GM21529 (cell line): ENCODE data around the gene ATP6V0A4.
"Not testable (repeated sequence)": the region's sequence is repeated elsewhere in the genome, so short reads cannot be mapped to it uniquely, and the experiment has no call there.

Experiments used
- ATAC-seq: cut with Tn5 transposase; IDR thresholded peaks from one replicate; pipeline ENCODE4 v1.9.1; 2021; ENCODE audit not compliant: unreplicated experiment

Gene ATP6V0A4

DNA sequence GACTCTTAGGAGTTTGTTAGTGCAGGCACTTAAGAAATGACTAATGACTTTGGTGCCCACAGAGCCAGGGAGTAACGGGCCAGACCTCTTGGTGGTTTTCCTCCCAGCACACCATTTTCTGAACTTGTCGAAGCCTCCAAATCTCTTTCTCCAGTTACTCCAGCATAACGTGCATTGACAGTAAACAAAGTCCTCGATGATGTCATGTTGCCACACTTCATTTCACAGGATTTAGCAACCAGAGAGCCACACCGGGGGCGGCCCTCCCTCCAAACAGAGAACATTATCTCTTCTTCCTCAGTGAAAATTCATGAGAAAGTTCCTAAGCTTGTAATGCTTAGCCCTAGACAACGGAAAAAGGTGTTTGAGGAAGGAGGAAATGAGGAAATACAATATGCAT is 92.8 kb downstream of the ATP6V0A4 start:
- ATAC-seq: no peak

DNA sequence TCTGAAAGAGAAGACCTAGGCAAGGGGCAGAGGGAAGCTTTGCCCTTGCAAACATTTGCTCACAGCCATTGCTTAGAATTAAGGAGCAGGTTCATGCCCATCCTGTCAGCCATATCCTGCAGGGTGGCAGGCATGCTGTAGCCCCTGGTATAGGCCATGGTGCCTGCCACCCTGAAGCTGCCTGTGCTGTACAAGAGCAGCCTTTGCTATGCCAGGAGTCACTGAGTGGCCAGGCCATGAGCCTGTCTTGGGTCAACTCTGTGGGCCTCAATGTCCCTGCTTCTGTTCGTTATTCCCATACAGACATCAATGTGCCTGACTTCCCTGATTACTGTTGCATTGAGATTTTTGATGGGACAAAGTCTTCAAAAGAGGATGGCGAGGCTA is 96.5 kb downstream of the ATP6V0A4 start:
- ATAC-seq: no peak

DNA sequence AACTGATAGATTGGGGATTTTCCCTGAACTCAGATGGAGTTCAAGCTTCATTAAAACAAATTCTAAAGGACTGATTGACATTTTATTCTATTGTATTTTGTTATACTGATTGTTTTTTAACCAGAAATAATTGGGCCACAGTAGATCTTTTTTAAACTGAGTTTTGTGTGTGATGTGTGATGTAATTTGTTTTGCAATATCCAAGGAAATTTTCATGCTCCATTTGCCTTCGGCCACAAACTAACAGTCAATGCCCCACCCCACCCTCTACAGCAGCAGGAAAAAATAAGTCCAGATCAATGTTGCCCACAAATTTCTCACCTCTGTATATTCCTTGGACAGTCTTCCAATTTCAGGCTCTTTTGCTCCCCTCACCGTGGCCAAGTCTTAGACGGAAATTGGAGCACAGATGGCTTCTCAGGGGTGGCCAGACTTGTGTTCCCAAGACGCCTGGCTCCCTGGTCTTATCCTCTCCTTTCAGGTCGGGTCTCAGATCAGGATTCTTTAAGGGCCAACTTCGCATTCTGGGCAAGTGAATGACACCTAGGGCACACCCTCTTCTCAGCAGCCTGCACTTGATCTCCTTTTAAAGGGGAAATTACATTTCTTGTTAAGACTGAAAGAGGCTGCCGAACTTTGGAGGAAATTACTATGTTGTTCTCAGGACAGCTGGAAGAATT is 97.0 kb downstream of the ATP6V0A4 start, which contains the start of gene SVOPL:
SVOPL (minus strand) TSS at position 506 of the 680 bp plus-strand sequence. CDS start 22,317 bp downstream, outside the sequence.
- ATAC-seq: no peak

DNA sequence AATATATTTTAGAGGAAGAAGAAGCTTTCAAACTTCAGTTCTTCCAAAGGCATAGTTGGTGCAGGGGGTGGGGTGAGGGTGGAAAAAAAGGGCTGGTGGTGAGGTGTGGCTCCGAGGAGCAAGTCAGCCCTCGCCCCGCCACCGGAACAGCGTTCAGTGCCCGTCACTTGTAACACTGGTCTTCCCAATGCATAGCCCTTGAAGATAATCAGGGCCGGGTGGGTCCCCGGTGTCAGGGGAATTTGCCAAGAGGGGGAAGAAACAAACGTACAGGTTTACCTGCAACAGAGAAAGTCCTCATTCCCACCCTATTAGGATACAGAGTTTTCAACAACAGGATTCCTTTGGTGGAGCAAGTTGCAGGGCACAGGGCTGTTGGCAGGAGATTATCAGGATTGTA is 98.3 kb downstream of the ATP6V0A4 start:
- ATAC-seq: no peak

DNA sequence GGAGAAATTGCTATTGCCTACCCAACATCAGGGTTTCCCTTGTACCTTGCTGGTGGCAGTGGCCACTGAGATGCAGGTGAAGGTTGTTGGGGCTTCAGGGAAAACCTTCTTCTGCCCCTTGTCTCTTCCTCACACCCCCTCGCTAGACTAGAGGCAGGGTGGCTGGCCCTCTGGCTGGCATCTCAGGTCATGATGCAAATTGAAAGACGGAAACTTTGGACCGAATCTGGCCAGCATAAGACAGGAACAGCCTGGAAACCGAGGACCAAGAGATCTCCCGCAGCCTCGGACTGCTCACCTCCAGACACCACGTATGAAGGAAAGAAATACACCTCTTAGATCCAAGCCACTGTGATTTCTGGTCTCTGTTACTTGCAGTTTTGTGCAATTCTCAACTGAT is 99.7 kb downstream of the ATP6V0A4 start:
- ATAC-seq: no peak

DNA sequence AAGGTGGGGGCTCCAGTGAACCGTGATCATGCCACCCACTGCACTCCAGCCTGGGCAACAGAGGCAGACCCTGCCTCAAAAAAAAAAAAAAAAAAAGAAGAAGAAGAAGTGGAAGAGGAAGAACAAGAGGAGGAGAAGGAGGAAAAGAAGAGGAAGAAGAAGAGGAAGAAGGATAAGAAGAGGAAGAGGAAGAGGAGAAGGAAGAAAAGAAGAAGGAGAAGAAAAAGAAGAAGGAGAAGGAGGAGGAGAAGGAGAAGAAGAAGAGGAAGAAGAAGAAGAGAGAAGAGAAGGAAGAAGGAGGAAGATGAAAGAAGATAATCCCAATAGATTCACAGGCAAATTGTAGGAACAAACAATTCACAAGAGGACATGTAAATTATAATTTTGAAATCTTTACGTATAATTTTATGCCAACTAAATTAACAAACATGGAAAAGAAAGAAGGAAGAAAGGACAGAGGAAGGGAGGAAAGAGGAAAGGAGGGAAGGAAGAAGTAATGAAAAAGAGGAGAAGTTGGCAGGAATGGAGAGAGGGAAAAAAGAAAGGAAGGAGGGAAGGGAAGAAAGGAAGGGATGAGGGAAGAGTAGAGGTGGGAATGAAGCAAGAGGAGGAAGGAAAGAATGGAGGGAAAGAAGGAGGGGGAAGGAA is 100.3 kb downstream of the ATP6V0A4 start:
- no peak for ATAC-seq

DNA sequence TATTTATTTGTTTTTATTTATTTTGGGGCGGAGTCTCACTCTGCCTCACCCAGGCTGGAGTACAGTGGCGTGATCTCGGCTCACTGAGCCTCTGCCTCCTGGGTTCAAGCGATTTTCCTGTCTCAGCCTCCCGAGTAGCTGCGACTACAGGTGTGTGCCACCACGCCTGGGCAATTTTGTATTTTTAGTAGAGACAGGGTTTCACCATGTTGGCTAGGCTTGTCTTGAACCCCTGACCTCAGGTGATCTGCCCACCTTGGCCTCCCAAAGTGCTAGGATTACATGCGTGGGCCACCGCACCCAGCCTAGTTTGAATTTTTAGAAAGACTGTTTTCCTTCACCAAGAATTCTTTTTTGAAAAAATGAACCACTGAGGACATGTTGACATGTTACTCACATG is 102.2 kb downstream of the ATP6V0A4 start:
- not testable (repeated sequence) for ATAC-seq

DNA sequence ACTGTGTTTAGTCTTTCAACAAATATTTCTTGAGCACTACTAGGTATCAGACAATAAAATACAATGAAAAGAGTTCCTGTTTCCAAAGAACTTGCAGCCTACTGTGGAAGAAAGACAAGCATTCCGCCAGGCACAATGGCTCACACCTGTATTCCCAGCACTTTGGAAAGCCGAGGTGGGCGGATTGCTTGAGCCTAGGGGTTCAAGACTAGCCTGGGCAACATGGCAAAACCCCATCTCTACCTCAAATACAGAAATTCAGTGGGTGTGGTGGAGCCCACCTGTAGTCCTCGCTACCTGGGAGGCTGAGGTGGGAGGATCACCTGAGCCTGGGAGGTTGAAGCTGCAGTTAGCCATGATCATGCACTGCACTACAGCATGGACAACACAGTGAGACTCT is 102.9 kb downstream of the ATP6V0A4 start:
- no peak for ATAC-seq

DNA sequence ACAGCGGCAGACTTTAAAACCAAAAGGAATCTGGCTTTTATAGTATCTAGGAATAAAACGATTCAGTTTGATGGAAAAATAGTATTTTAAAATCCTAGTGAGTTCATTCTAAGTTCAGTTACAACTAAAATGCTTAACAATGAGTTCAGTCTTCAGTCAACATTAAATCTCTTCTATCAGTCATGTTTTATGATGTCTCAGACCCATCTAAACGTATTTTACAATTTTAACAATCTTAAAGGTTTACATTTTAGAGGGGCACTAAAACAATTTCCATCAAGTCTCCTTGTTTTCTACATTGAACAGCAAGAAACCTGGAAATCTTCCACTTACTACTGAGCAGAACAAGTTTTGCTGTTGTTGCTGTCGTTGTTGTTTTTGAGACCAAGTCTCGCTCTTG is 106.8 kb downstream of the ATP6V0A4 start:
- no peak for ATAC-seq

DNA sequence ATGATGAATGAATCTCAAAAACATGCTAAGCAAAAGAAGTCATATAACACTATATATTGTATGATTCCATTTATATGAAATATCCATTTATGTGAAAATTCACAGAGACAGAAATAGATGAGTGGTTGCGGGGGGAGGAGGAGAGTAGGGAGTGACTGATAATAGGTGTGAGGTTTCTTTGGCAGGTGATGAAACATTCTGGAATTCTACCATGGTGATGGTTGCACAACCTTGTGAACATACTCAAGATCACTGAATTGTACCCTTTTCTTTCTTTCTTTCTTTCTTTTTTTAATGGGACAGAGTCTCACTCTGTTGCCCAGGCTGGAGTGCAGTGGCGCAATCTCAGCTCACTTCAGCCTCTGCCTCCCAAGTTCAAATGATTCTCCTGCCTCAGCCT is 107.5 kb downstream of the ATP6V0A4 start:
- no peak for ATAC-seq

DNA sequence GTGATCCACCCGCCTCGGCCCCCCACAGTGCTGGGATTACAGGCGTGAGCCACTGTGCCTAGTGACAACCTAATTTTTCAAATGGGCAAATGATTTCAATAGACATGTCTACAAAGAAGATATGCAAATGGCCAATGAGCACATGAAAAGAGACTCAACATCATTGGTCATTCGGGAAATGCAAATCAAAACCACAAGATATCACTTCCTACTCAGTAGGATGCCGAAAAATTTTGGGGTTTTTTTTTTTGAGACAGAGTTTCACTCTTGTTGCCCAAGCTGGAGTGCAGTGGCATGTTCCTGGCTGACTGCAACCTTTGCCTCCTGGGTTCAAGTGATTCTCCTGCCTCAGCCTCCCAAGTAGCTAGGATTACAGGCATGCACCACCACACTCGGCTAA is 110.0 kb downstream of the ATP6V0A4 start:
- ATAC-seq: not testable (repeated sequence)

DNA sequence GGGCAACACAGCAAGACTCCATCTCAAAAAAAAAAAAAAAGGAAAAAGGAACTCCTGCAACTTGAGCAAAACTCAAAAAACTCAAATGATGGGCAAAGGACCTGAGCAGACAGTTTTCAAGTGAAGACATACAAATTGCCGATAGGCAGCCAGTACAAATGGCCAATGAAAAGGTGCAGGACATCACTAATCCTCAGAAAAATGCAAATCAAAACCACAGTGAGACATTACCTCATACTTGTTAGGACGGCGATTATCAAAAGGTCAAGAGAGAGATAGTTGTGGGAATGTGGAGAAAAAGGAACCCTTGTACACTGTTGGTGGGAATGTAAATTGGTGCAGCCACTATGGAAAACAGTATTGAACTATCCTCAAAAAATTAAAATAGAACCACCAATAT is 113.7 kb downstream of the ATP6V0A4 start:
- ATAC-seq: no peak

DNA sequence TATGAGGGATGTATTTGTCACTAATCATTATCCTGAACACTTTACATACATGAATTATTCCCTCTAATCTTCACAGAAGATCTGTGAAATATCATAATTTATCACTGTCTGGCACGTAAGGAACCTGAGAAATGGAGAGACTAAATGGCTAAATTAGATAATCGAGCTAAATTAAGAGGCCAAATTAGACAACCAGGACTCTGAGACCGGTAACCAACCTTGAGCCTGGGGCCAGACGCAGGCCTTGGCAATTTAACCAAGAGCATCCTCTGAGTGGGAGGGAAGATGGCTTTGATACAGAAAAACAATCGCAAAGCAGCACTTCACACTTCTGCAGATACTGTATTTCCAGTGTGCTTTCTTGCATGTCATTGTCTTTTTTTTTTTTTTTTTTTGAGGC is 118.2 kb downstream of the ATP6V0A4 start:
- ATAC-seq: no peak

DNA sequence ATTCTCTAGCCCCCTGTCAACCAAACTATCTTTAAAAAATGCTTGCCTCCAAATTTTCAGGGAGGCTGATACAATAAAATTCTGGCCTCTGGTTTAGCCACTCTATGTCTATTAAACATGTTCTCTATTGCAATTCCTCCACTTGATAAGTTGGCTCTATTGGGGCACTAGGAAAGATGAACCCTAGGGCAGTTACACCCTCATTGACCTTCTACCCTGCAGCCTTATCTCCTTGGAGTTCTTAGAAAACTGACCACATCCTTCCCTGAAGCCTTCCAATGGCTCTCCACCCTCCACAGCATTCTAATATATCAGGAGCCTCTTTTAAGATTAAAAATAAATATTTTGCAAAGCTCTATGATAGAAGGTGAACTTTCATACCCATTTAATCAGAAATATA is 127.4 kb downstream of the ATP6V0A4 start:
- no peak for ATAC-seq

DNA sequence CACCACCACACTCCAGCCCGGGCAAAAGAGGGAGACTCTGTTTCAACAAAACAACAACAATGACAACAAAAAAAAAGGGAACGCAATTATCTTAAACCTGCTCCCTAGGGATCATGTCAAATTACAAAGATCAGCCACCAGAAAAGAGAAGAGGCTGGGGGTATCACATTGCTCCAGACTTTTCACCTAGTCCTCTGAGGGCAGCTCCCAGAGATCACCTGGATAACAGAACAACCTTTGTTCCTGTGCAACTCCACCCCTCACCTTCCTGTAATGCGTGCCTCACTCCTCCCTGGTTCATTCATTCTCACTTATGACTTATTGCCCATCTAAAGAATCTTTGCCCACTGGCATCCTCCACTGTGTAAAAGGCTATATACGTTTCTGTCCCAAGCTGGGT is 128.6 kb downstream of the ATP6V0A4 start:
- no peak for ATAC-seq

DNA sequence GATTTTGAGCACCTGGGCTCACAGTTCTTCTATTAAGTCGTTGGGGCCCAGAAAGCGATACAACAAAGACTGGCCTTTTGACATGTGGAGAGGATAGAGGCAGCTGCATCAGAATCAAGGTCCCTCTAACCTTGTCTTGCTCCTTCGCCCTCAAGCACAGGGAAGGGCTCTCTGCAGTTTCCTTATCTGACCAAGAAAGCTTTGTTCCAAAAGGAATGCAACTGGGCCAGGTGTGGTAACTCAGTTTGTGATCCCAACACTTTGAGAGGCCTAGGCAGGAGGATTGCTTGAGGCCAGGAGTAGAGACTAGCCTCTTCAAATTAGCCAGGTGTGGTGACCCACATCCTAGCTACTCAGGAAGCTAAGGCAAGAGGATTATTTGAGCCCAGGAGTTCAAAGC is 129.1 kb downstream of the ATP6V0A4 start:
- no peak for ATAC-seq

DNA sequence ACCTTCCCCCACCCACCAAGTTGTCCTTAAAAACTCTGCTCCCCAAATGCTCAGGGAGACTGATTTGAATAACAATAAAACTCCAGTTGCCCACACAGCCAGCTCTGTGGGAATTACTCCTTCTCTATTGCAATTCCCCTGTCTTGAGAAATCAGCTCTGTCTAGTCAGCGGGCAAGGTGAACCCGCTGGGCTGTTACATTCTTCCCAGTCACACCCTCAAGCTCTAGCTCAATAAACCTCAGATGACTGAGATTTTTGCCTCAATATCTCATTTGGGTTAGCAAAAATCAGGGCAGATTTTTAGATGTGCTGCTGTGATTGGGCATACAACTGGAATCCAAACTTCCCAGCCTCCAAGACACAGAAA is 129.8 kb downstream of the ATP6V0A4 start:
- ATAC-seq: no peak

DNA sequence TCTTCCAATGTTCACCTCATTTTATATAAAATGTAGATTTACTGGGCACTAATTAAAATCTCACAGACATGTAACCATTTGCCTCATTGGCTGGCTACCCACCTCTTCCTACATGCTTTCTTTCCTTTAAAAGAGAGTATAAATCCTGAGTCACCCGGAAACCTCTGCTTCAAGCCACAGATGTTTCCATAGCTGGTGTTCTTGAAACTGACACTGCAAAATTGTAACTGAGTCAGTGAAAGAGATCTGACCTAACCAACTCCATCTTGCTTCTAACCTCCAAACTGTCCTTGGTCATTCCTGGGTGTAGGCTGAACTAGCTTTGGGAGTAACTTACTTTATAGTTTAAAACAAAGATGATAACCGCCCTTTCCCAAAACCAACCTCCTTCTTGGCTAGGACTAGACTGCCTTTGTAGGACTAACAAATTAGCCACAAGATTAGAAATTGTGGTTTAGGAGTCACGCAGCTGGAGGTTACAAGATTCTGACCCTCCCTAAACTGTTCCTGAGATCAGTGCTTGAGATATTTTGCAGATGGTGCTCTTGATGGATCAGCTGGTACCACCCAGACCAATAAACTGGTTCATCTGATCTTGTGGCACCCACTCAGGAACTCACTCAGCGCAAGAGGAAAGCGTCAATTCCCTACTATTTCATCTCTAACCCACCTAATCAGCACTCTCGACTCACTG is 130.3 kb downstream of the ATP6V0A4 start:
- no peak for ATAC-seq

DNA sequence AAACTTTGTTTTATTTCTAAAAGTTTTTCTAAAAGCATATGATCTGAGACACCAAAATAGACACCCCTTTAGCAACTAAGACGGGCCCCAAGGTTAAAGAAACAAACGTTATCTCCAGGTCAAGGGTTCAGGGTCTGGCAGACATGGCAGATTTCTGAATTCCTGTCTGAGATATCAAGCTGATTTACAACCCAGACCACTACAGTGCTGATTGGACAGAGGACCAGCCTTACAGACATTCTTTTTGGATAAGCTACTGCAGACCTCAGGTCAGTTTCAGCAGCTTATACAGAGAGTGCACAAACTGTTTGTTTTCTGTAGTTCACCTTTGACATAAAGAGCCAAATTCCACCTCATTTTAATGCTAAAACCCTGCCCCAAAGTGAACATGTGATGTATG is 131.6 kb downstream of the ATP6V0A4 start:
- no peak for ATAC-seq

DNA sequence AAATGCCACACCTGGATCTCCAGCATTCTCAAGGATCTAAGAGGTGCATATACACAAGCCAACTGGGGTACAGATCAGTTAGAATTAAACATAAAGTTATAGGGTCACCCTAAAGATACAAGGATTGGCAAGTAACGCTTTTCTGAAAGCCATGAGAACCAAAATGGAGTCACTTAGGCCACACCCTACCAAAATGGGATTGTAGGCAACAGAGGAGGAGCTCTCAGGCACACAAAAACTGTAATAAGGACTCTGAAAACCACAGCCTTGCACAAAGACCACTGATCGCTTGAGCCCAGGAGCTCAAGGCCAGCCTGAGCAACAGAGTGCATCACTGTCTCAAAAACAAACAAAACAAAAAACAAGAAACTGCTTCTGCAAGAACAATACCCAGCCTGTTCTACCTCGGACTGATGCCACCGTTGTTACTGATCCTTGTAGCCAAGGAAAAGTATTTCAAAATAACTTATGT is 132.3 kb downstream of the ATP6V0A4 start:
- ATAC-seq: no peak

DNA sequence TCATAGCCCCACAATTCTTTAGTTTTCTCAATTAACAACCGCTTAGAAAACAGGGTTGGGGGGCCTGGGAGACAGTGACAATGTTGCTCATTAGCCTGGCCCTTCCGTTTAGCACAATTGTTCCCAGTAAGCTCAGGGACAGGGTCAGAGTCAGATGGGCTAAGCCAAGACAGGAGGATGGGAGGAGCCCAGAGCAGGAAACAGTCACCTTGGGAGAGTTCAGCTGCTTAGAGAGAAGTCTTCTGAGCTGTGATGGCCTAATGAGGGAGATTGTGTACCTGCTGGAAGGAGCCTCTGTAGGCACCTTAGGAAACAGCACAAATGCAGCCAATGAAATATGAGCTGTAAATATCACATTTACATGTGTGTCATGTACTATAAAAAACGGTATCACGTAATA is 132.7 kb downstream of the ATP6V0A4 start:
- no peak for ATAC-seq
